Measurements from ENCODE around the gene PTPRO.

- TF ChIP-seq EZH2 (IDR thresholded peaks at IDR 0.05; ENCODE audit: borderline replicate concordance, low read depth, low read length, poor library complexity, severe bottlenecking): no peak
- no peak for TF ChIP-seq CTCF (conservative IDR thresholded peaks at IDR 0.05; ENCODE audit: low read depth, low read length)
Observed at GRCh38 chr12:15344561-15344960, 22.3 kb downstream of the PTPRO start.

All from A673 (cell line).